ENCODE results near the gene GSTT2. TPM values are rescaled to one million over a fixed set of nuclear protein-coding genes. Genes with fewer than 3 reads are reported as not detected.

GSTT2 gene
- polyA plus RNA-seq, 1 experiment: 1.1 TPM

GRCh38 chr22:24029304-24029703, 49.4 kb downstream of the GSTT2 start:
- no peak for DNase-seq (ENCODE audit: low read depth, low spot score)
- no peak for TF ChIP-seq CTCF (IDR thresholded peaks at IDR 0.05; ENCODE audit: low read depth, low read length)
- H3K27me3 ChIP-seq (ENCODE audit: control insufficient read depth, insufficient read depth, low read length): no peaks in the 10 kb centered on the region
- ChIA-PET CTCF (no interaction called here), POLR2A (no interaction called here)
- H3K9me3 ChIP-seq (ENCODE audit: control insufficient read depth, insufficient read depth, low read length): no peaks in the 10 kb centered on the region
- no peak overlapping the region for H3K4me3 ChIP-seq (ENCODE audit: low read depth, low read length)
- H3K27ac ChIP-seq (ENCODE audit: low read depth, low read length): no peak overlapping the region

GRCh38 chr22:24030186-24030702, 50.3 kb downstream of the GSTT2 start:
- no peak for TF ChIP-seq CTCF (IDR thresholded peaks at IDR 0.05; ENCODE audit: low read depth, low read length)

More at GRCh38 chr22:24030186-24030702, 50.3 kb downstream of the GSTT2 start:
- no peak for DNase-seq (ENCODE audit: low read depth, low spot score)
- H3K9me3 ChIP-seq (ENCODE audit: control insufficient read depth, insufficient read depth, low read length): no peaks in the 10 kb centered on the region
- ChIA-PET CTCF (interaction anchor here (1.0 kb wide), 2 partner anchors 11 to 145 kb away, joined by 3 to 6 read pairs; no protein-coding TSS in a partner anchor), POLR2A (no interaction called here)
- no peak overlapping the region for H3K27ac ChIP-seq (ENCODE audit: low read depth, low read length)
- H3K27me3 ChIP-seq (ENCODE audit: control insufficient read depth, insufficient read depth, low read length): no peaks in the 10 kb centered on the region
- H3K4me3 ChIP-seq (ENCODE audit: low read depth, low read length): no peak overlapping the region

Other genes starting within 250 kb of the GSTT2 start
- gene ZNF70, start 229.0 kb upstream of the GSTT2 start, polyA plus RNA-seq (2011; rRNA removed): 1.6 and 2.8 TPM in 2 replicates
- not detected in 2 replicates for gene VPREB3, start 225.7 kb upstream of the GSTT2 start, polyA plus RNA-seq (2011; rRNA removed)
- 2.1 and 2.9 TPM in 2 replicates for gene C22orf15, start 217.1 kb upstream of the GSTT2 start, polyA plus RNA-seq (2011; rRNA removed)
- 10.1 and 16.9 TPM in 2 replicates for gene CHCHD10, start 212.2 kb upstream of the GSTT2 start, polyA plus RNA-seq (2011; rRNA removed)
- gene MMP11, start 207.3 kb upstream of the GSTT2 start, polyA plus RNA-seq (2011; rRNA removed): 5.7 and 9.0 TPM in 2 replicates
- 155 and 180 TPM in 2 replicates for gene SMARCB1, start 193.2 kb upstream of the GSTT2 start, polyA plus RNA-seq (2011; rRNA removed)
- 0.19 and 0.27 TPM in 2 replicates for gene DERL3, start 141.1 kb upstream of the GSTT2 start, polyA plus RNA-seq (2011; rRNA removed)
- 7.2 and 7.5 TPM in 2 replicates for gene SLC2A11, start 122.3 kb upstream of the GSTT2 start, polyA plus RNA-seq (2011; rRNA removed)
- gene MIF, start 85.8 kb upstream of the GSTT2 start, polyA plus RNA-seq (2011; rRNA removed): 154 and 186 TPM in 2 replicates
- 33.1 and 39.7 TPM in 2 replicates for gene GSTT2B, start 18.9 kb upstream of the GSTT2 start, polyA plus RNA-seq (2011; rRNA removed)
- 0.78 and 1.1 TPM in 2 replicates for gene DDTL, start 13.2 kb upstream of the GSTT2 start, polyA plus RNA-seq (2011; rRNA removed)
- gene DDT, start 5.7 kb upstream of the GSTT2 start, polyA plus RNA-seq (2011; rRNA removed): 91.4 and 99.4 TPM in 2 replicates
- gene GSTT4, start 25.3 kb downstream of the GSTT2 start, polyA plus RNA-seq (2011; rRNA removed): not detected in 2 replicates
- 6.3 and 14.5 TPM in 2 replicates for gene CABIN1, start 31.2 kb downstream of the GSTT2 start, polyA plus RNA-seq (2011; rRNA removed)
- 0.63 and 1.1 TPM in 2 replicates for gene SUSD2, start 201.4 kb downstream of the GSTT2 start, polyA plus RNA-seq (2011; rRNA removed)

Data from AG04450 (cell line).